ENCODE data around the gene CAPN11.

DNA sequence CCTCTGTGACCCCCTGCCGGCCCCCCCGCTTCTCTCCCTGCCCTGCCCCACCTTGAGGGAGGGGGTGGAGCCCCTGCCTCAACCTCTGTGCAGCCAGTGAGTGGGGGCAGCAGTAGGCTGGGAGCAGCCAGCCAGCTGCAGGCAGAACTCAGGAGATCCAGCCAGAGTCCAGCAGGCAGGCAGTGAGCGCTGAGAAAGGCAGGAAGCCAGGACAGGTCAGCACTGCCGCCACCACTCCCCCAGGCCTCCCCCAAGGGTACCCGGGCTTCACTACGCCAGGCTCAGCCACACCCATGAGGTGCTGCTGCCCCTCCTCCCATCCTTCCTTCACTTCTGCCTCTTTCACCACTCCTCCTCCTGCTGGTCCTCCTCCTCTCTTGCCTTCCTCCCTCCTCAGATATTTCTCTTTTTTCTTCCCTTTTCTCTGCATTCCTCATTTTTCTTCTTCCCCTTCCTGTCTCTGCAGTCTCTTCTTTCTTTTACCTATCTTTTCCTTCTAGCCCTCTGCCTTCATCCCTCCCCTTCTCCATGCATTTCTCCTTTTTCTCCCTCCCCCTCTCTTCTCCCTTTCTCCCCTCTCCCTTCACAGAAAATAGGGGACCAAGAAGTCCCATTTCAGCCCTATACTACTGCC, 19.8 kb upstream of the CAPN11 start:
- TF ChIP-seq YY1 (IDR thresholded peaks at IDR 0.05; ENCODE audit: insufficient read depth, insufficient read length) (no peak), ZNF274 (IDR thresholded peaks at IDR 0.05; ENCODE audit: low read depth, low read length) (no peak)
